NT2/D1 (cell line): ENCODE data around the gene TUBGCP6.

Source experiments
- DNase-seq: peaks from one replicate; pipeline ENCODE4 v3.0.0-alpha.2; 2011; ENCODE audit warnings: low read depth, low spot score
- H3K27me3 ChIP-seq: 2 replicates; pipeline ENCODE4 v1.6.0; 2011; ENCODE audit warnings: mild to moderate bottlenecking; ENCODE audit not compliant: insufficient read length, insufficient read depth
- H3K36me3 ChIP-seq: 2 replicates; pipeline ENCODE4 v1.6.1; 2011; ENCODE audit warnings: mild to moderate bottlenecking, low read length, mixed read lengths; ENCODE audit not compliant: insufficient read depth, insufficient read length
- H3K4me1 ChIP-seq: 2 replicates; pipeline ENCODE4 v1.5.1; 2011; ENCODE audit not compliant: insufficient read depth, insufficient read length
- H3K4me3 ChIP-seq: 2 replicates; pipeline ENCODE4 v1.5.1; 2011; ENCODE audit warnings: low read depth; ENCODE audit not compliant: insufficient read length
- H3K9ac ChIP-seq: 2 replicates; pipeline ENCODE4 v1.6.0; 2011; ENCODE audit warnings: low read depth; ENCODE audit not compliant: insufficient read length
- H3K9me3 ChIP-seq: 2 replicates; pipeline ENCODE4 v1.5.1; 2011; ENCODE audit warnings: mild to moderate bottlenecking, low read length; ENCODE audit not compliant: insufficient read depth
- SUZ12 ChIP-seq: IDR thresholded peaks from 2 replicates; pipeline ENCODE4 v1.6.1; 2011; ENCODE audit not compliant: insufficient read length, insufficient read depth; ENCODE audit errors: extremely low read depth
- YY1 ChIP-seq: IDR thresholded peaks from 2 replicates; pipeline ENCODE4 v1.6.1; 2011; ENCODE audit not compliant: insufficient read length, insufficient read depth
- ZNF274 ChIP-seq: IDR thresholded peaks from 2 replicates; pipeline ENCODE4 v1.6.1; 2011; ENCODE audit warnings: mild to moderate bottlenecking, low read depth, low read length

TUBGCP6 gene

GRCh38 chr22:50216684-50217520, 27.9 kb downstream of the TUBGCP6 start:
- Histone ChIP-seq H3K9me3 (no peaks in the 10 kb centered on the region), H3K27me3 (no peaks in the 10 kb centered on the region), H3K9ac (no peak overlapping the region), H3K4me3 (no peak overlapping the region), H3K4me1 (peaks cover 10% of the 10 kb centered on the region), H3K36me3 (peaks cover 84% of the 10 kb centered on the region)
- TF ChIP-seq SUZ12 (no peak), YY1 (no peak), ZNF274 (no peak)
- DNase-seq = no peak

- no peak for DNase-seq
- Histone ChIP-seq H3K36me3 (peaks cover 79% of the 10 kb centered on the region), H3K4me3 (no peak overlapping the region), H3K4me1 (peaks cover 10% of the 10 kb centered on the region), H3K9ac (no peak overlapping the region), H3K27me3 (no peaks in the 10 kb centered on the region), H3K9me3 (no peaks in the 10 kb centered on the region)
- no peak for TF ChIP-seq ZNF274
- TF ChIP-seq SUZ12 = no peak
- TF ChIP-seq YY1 = no peak
Measured at GRCh38 chr22:50216055-50216683, 28.7 kb downstream of the TUBGCP6 start.

DNA sequence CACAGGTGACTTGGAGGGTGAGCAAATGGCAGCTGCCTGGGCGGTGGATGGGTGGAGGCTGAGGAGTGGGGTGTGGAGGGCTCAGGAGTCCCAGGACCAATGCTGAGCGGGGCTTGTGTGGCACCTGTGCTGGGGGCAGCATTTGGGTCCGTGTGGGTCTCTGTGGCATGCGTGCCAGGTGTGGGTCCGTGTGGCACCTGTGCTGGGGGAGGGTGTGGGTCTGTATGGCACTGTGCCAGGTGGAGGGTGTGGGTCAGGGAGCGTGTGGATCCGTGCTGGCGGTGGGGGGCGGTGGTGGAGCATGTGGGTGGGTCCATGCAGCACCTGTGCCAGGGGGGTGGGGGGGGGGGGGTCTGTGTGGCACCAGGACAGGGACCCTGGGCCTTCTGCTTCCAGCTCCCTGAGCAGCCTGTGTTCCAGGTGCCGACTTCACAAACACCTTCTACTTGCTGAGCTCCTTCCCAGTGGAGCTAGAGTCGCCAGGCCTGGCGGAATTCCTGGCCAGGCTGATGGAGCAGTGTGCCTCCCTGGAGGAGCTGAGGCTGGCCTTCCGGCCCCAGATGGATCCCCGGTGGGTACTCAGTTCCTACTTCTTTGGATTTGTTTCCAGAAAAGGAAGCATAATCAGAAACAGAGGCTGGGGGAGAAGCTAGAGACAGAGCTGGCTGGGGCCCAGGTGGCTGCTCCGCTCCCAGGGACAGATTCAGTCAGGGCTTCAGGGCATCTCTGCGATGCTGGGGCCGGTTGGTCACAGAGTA, 29.3 kb downstream of the TUBGCP6 start:
- Histone ChIP-seq H3K36me3 (peaks cover 79% of the 10 kb centered on the region), H3K9ac (no peak overlapping the region), H3K27me3 (no peaks in the 10 kb centered on the region), H3K4me1 (peaks cover 10% of the 10 kb centered on the region), H3K4me3 (no peak overlapping the region), H3K9me3 (no peaks in the 10 kb centered on the region)
- no peak for TF ChIP-seq ZNF274
- no peak for TF ChIP-seq SUZ12
- no peak for TF ChIP-seq YY1
- no peak for DNase-seq

DNA sequence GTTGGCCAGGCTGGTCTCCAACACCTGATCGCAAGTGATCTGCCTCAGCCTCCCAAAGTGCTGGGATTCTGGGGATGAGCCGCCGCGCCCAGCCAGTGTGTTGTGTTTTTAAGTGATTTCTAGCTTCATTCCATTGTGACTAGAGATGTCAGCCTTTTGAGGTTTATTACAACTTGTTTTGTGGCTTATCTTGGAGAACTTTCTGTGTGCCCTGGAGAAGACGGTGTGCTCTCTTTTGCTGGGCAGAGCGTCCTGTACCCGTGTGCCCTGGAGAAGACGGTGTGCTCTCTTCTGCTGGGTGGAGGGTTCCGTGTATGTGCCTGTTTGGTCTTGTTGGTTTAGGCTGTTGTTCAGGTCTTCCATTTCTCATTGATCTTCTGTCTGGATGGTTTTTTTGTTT, 31.6 kb downstream of the TUBGCP6 start:
- TF ChIP-seq SUZ12 (no peak), YY1 (no peak), ZNF274 (no peak)
- Histone ChIP-seq H3K27me3 (no peaks in the 10 kb centered on the region), H3K36me3 (peaks cover 74% of the 10 kb centered on the region), H3K9ac (no peak overlapping the region), H3K4me3 (no peak overlapping the region), H3K9me3 (no peaks in the 10 kb centered on the region), H3K4me1 (peaks cover 4% of the 10 kb centered on the region)
- no peak for DNase-seq

GRCh38 chr22:50211147-50211546, 33.7 kb downstream of the TUBGCP6 start:
- TF ChIP-seq YY1 (no peak), ZNF274 (no peak), SUZ12 (no peak)
- Histone ChIP-seq H3K4me3 (no peak overlapping the region), H3K9ac (no peak overlapping the region), H3K9me3 (no peaks in the 10 kb centered on the region), H3K36me3 (peaks cover 68% of the 10 kb centered on the region), H3K27me3 (no peaks in the 10 kb centered on the region), H3K4me1 (peaks cover 8% of the 10 kb centered on the region)
- no peak for DNase-seq

DNA sequence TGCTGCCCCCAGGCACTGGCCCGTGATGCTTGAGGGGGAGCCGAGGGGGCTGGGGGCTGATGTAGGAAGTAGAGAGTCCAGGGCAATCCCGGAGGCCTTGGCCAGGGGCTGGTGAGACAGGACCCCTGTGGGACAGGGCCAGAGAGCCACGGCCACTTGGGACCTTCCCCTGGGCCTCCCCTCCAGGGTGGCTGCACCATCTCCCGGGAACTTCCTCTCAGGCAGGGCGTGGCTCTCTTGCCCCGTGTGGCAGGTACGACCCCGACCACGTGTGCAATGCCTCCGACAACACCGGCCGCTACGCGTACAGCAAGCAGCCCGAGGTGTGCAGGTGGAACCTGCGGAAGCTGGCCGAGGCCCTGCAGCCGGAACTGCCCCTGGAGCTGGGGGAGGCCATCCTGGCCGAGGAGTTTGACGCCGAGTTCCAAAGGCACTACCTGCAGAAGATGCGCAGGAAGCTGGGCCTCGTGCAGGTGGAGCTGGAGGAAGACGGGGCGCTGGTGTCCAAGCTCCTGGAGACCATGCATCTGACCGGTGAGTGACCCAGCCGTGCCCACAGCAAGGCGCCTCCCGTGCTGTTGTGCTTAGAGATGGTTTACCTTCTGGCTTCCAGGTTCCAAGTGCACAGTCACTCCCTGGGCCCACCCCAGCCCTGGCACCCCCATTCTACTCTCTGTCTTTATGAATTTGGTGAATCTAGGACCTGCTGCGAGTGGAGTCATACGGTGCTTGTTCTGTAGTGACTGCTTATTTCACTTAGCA, 34.3 kb downstream of the TUBGCP6 start:
- Histone ChIP-seq H3K4me3 (no peak overlapping the region), H3K4me1 (peaks cover 13% of the 10 kb centered on the region), H3K9me3 (no peaks in the 10 kb centered on the region), H3K27me3 (no peaks in the 10 kb centered on the region), H3K36me3 (peaks cover 66% of the 10 kb centered on the region), H3K9ac (no peak overlapping the region)
- DNase-seq = no peak
- TF ChIP-seq SUZ12 (no peak), YY1 (no peak), ZNF274 (no peak)
